ENCODE measurements around the gene THRB.

The THRB gene

GRCh38 chr3:24135280-24135679, 359.4 kb downstream of the THRB start:
- Histone ChIP-seq H4K20me1 (ENCODE audit: low read depth, low read length) (no peaks in the 10 kb centered on the region), H3K27ac (ENCODE audit: low read depth, low read length) (no peak overlapping the region), H3K9me2 (replicated peaks; ENCODE audit: insufficient read depth, low read length) (no peaks in the 10 kb centered on the region), H3K27me3 (ENCODE audit: low read length) (no peaks in the 10 kb centered on the region), H3K79me2 (ENCODE audit: insufficient read depth, low read length) (no peaks in the 10 kb centered on the region), H3K9me3 (ENCODE audit: insufficient read depth, low read length) (no peaks in the 10 kb centered on the region), H3K4me2 (ENCODE audit: low read depth, low read length, poor library complexity, severe bottlenecking) (no peak overlapping the region), H2AFZ (ENCODE audit: low read depth, low read length, severe bottlenecking) (no peak overlapping the region), H3K4me3 (ENCODE audit: insufficient read depth, low read length, poor library complexity, severe bottlenecking) (no peak overlapping the region), H3K9ac (ENCODE audit: low read length) (no peak overlapping the region), H3K36me3 (ENCODE audit: low read length) (no peaks in the 10 kb centered on the region), H3F3A (ENCODE audit: insufficient read depth) (no peaks in the 10 kb centered on the region)
- no peak for TF ChIP-seq CTCF (IDR thresholded peaks at IDR 0.05; ENCODE audit: insufficient read depth, low read length, poor library complexity, severe bottlenecking)
- no peak for TF ChIP-seq EZH2phosphoT487 (conservative IDR thresholded peaks at IDR 0.05; ENCODE audit: low read length)

GRCh38 chr3:24133942-24134341, 360.7 kb downstream of the THRB start:
- Histone ChIP-seq H3K9me2 (replicated peaks; ENCODE audit: insufficient read depth, low read length) (no peaks in the 10 kb centered on the region), H3K27me3 (ENCODE audit: low read length) (no peaks in the 10 kb centered on the region), H4K20me1 (ENCODE audit: low read depth, low read length) (no peaks in the 10 kb centered on the region), H3K79me2 (ENCODE audit: insufficient read depth, low read length) (no peaks in the 10 kb centered on the region), H3K4me3 (ENCODE audit: insufficient read depth, low read length, poor library complexity, severe bottlenecking) (no peak overlapping the region), H3K9me3 (ENCODE audit: insufficient read depth, low read length) (no peaks in the 10 kb centered on the region), H3K4me2 (ENCODE audit: low read depth, low read length, poor library complexity, severe bottlenecking) (no peak overlapping the region), H3K27ac (ENCODE audit: low read depth, low read length) (no peak overlapping the region), H3F3A (ENCODE audit: insufficient read depth) (no peaks in the 10 kb centered on the region), H3K9ac (ENCODE audit: low read length) (no peak overlapping the region), H3K36me3 (ENCODE audit: low read length) (no peaks in the 10 kb centered on the region), H2AFZ (ENCODE audit: low read depth, low read length, severe bottlenecking) (no peak overlapping the region)
- TF ChIP-seq EZH2phosphoT487 (conservative IDR thresholded peaks at IDR 0.05; ENCODE audit: low read length) (no peak), CTCF (IDR thresholded peaks at IDR 0.05; ENCODE audit: insufficient read depth, low read length, poor library complexity, severe bottlenecking) (no peak)

GRCh38 chr3:24133436-24133835, 361.2 kb downstream of the THRB start:
- H2AFZ ChIP-seq (ENCODE audit: low read depth, low read length, severe bottlenecking) = no peak overlapping the region
- no peak for TF ChIP-seq CTCF (IDR thresholded peaks at IDR 0.05; ENCODE audit: insufficient read depth, low read length, poor library complexity, severe bottlenecking)
- no peak for TF ChIP-seq EZH2phosphoT487 (conservative IDR thresholded peaks at IDR 0.05; ENCODE audit: low read length)

More at GRCh38 chr3:24133436-24133835, 361.2 kb downstream of the THRB start:
- Histone ChIP-seq H3K79me2 (ENCODE audit: insufficient read depth, low read length) (no peaks in the 10 kb centered on the region), H3K4me2 (ENCODE audit: low read depth, low read length, poor library complexity, severe bottlenecking) (no peak overlapping the region), H3K36me3 (ENCODE audit: low read length) (no peaks in the 10 kb centered on the region), H3K27me3 (ENCODE audit: low read length) (no peaks in the 10 kb centered on the region), H3K9me3 (ENCODE audit: insufficient read depth, low read length) (no peaks in the 10 kb centered on the region), H3K9ac (ENCODE audit: low read length) (no peak overlapping the region), H3K27ac (ENCODE audit: low read depth, low read length) (no peak overlapping the region), H4K20me1 (ENCODE audit: low read depth, low read length) (no peaks in the 10 kb centered on the region), H3F3A (ENCODE audit: insufficient read depth) (no peaks in the 10 kb centered on the region), H3K4me3 (ENCODE audit: insufficient read depth, low read length, poor library complexity, severe bottlenecking) (no peak overlapping the region), H3K9me2 (replicated peaks; ENCODE audit: insufficient read depth, low read length) (no peaks in the 10 kb centered on the region)

Measured in SU-DHL-6 (cell line).